ENCODE measurements around the gene FBXW4.

Gene FBXW4

GRCh38 chr10:101695404-101695890 lies 477 bp upstream of the FBXW4 start:
- no peak for DNase-seq (ENCODE audit: low read depth)

GRCh38 chr10:101693978-101694673 lies 844 bp downstream of the FBXW4 start:
- peak; percentile 23 for DNase-seq (ENCODE audit: low read depth)

GRCh38 chr10:101693651-101693977 lies 1.4 kb downstream of the FBXW4 start:
- DNase-seq (ENCODE audit: low read depth) = peak; percentile 52

- DNase-seq (ENCODE audit: low read depth) = no peak
Observed at GRCh38 chr10:101691081-101691480, 3.9 kb downstream of the FBXW4 start.

- no peak for DNase-seq (ENCODE audit: low read depth)
Observed at GRCh38 chr10:101690461-101690860, 4.5 kb downstream of the FBXW4 start.

- no peak for DNase-seq (ENCODE audit: low read depth)
Observed at GRCh38 chr10:101687071-101687658, 7.8 kb downstream of the FBXW4 start.

- no peak for DNase-seq (ENCODE audit: low read depth)
Observed at GRCh38 chr10:101686133-101686925, 8.6 kb downstream of the FBXW4 start.

GRCh38 chr10:101684782-101685181 lies 10.2 kb downstream of the FBXW4 start:
- DNase-seq (ENCODE audit: low read depth) = no peak

GRCh38 chr10:101683276-101683675 lies 11.7 kb downstream of the FBXW4 start:
- no peak for DNase-seq (ENCODE audit: low read depth)

GRCh38 chr10:101682172-101682825 lies 12.7 kb downstream of the FBXW4 start:
- DNase-seq (ENCODE audit: low read depth) = no peak

- DNase-seq (ENCODE audit: low read depth) = no peak
Observed at GRCh38 chr10:101676565-101676964, 18.4 kb downstream of the FBXW4 start.

GRCh38 chr10:101675115-101675514 lies 19.9 kb downstream of the FBXW4 start:
- no peak for DNase-seq (ENCODE audit: low read depth)

- DNase-seq (ENCODE audit: low read depth) = no peak
Observed at GRCh38 chr10:101672536-101672935, 22.4 kb downstream of the FBXW4 start.

GRCh38 chr10:101671453-101671852 lies 23.5 kb downstream of the FBXW4 start:
- DNase-seq (ENCODE audit: low read depth) = no peak

GRCh38 chr10:101670635-101671034 lies 24.3 kb downstream of the FBXW4 start:
- DNase-seq (ENCODE audit: low read depth) = no peak

- no peak for DNase-seq (ENCODE audit: low read depth)
Observed at GRCh38 chr10:101669181-101669580, 25.8 kb downstream of the FBXW4 start.

- DNase-seq (ENCODE audit: low read depth) = no peak
Observed at GRCh38 chr10:101668566-101668965, 26.4 kb downstream of the FBXW4 start.

GRCh38 chr10:101666083-101666482 lies 28.9 kb downstream of the FBXW4 start:
- DNase-seq (ENCODE audit: low read depth) = no peak

- no peak for DNase-seq (ENCODE audit: low read depth)
Observed at GRCh38 chr10:101663097-101663496, 31.9 kb downstream of the FBXW4 start.

- DNase-seq (ENCODE audit: low read depth) = no peak
Observed at GRCh38 chr10:101660256-101660655, 34.7 kb downstream of the FBXW4 start.

GRCh38 chr10:101658975-101659374 lies 36.0 kb downstream of the FBXW4 start:
- DNase-seq (ENCODE audit: low read depth) = no peak

- DNase-seq (ENCODE audit: low read depth) = no peak
Observed at GRCh38 chr10:101656890-101657289, 38.1 kb downstream of the FBXW4 start.

- no peak for DNase-seq (ENCODE audit: low read depth)
Observed at GRCh38 chr10:101655570-101655969, 39.4 kb downstream of the FBXW4 start.

All from fibroblast of the conjunctiva (primary cell).